HS-27A (cell line): ENCODE data around the gene LDLRAD3.

ENCODE experiments used
- DNase-seq: peaks from one replicate; pipeline ENCODE4 v3.0.0-alpha.2; 2012; ENCODE audit warnings: low read depth, missing footprints

LDLRAD3 gene

DNA sequence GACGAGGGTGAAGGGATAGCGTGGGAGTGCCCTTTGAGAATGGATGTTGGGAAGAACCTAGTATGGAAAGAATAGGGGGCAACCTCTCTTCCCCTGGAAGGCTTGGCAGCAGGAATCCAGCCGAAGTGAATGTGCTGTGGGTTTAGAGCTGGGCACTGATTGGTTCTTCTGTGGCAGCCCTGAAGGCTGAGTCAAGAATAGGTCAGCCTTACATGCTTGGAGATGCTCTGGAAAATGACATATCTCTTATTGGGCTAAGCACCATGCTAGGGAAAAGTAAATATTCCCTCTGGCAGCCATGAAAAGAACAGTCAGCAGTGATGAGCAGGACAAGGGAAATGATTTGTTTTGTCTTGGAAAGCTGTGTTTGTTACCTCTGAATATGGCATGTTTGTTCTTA, 195.9 kb downstream of the LDLRAD3 start:
- DNase-seq: no peak

DNA sequence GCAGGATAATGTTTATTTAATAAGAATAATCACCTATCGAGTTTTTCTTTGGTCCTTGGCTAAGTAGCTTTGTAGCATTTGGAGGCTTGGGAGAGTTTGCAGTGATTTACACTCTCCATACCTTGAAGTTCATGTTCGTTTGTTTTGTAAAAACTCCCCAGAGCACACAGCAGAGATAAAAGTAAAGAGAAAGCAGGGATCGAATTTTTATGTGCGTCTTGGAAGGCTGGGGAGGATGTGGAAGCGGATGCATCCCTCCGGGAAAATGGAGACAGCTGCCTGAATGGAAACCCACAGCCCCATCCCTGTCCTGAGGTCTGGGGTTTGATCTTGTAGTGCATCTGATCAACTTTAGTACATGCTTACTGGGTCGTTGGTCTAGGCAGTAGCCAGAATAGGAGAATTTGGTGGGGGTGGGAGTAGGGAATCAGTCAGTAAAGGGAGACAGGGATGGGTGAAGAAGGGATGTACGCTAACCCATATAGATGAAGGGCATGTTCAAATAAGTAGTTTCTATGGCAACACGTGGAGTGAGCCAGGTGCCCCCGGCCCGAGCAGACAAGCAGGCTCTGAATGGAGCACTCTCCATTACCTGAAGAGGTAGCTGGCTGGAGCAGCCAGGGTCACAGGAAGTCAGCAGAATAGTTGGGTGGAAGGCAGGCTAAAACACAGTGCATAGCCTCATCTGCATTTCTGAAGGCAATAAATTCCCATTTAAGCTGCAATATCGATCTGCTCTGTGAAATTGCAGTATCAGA, 197.5 kb downstream of the LDLRAD3 start:
- no peak for DNase-seq

- no peak for DNase-seq
Observed at GRCh38 chr11:36141956-36142355, 198.1 kb downstream of the LDLRAD3 start.

DNA sequence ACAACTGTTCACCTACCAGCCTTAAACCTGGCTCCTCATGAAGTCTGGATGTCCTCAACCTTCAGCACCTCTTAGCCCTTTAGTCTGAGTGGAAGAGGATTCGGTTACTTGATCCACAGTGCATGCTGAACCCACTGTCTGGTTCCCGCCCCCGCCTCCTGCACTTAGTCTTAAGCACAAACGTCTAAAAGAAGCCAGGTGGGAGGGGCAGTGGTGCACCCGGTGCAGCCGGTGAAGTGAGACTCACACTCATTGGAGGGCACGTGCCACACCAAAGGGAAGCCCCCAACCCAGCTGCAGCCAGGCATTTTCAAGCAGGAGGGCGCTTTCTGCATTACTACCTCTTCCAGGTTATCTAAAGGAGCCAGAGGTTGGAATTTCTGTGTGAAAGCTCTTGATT, 198.6 kb downstream of the LDLRAD3 start:
- no peak for DNase-seq

GRCh38 chr11:36142879-36143278, 199.0 kb downstream of the LDLRAD3 start:
- no peak for DNase-seq

- DNase-seq: no peak
Observed at GRCh38 chr11:36146437-36146836, 202.6 kb downstream of the LDLRAD3 start.

GRCh38 chr11:36147491-36147890, 203.6 kb downstream of the LDLRAD3 start:
- DNase-seq: no peak

- no peak for DNase-seq
Observed at GRCh38 chr11:36148701-36149100, 204.8 kb downstream of the LDLRAD3 start.

DNA sequence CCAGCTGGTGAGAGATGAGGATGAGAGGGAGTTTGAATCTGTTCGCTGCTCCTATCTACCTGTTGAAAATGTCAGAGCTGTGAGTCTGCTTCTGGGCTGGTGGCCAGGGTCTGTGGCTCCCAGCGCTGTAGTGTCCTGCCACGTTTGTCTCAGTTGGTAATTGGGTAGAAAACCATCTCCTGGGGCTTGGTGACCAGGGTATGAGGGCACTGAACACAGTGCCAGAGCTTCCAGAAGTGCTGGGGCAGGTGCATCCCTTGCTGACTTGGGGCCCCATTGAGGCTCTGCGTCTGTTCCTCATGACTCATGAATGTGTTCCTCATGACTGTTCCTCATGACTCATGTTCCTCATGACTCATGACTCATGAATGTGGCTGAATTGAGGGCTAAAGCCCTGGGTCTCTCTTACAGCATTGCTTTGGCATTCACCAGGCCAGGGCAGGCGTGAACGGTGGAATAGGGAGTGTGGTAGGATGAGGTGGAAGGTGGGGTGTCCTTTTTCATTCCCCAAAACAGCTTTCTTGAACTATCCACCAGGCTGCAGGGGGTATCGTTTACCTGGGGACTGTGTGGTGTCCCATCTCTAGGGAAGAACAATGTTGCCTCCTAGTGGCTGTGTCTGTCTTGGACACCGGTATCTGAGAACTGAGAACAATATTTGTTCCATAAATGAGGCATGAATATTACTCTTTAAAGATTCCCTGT, 205.8 kb downstream of the LDLRAD3 start:
- peak; percentile 100 for DNase-seq

GRCh38 chr11:36150986-36151385, 207.1 kb downstream of the LDLRAD3 start:
- DNase-seq: no peak

DNA sequence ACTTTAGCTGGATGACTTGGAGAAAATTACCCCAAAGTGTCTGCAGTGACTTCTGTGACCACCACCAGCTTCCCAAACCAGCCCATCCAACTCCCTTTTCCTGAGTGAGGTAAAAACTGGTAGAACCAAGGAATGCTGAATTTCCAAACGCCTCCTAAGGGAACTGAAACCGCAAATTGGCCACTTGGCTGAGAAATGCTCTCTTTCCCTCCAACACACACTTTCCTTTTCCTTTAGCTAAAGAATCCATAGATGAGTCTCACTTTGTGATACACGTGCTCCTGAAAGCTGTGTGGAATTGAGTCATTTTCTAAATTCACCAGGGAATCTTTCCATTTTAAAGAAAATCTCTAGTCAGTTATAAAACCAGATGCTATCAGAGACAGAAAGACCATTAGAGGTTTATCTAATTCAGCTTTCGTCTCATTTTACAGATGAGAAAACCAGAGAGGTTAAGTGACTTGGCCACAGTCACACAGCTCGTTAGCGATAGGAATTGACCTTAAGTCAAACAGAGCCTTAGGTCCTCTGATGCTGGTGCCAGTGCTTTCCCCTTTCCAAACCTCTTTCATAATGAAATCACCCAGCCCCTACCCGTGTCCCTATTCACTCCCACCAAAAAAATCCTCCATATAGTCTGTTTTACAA, 208.2 kb downstream of the LDLRAD3 start:
- no peak for DNase-seq

DNA sequence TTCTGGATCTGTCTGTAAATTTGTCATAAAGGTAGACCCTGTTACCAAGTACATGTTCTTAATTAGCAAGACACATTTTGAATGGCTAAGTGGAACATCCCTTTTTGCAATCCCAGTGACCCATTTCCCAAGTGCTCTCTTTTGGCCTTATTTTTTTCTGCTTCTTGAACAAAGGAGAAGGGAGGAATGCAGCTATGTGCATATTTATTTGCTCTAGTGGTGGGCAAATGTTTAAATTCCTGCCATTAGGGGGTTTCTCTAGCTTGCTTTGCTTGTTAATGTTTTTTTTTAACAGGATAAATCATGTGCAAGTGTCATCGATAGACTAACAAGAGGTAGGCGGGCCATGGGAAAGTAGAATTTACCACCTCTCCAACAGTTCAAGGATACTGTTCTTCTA, 209.7 kb downstream of the LDLRAD3 start:
- no peak for DNase-seq

- no peak for DNase-seq
Observed at GRCh38 chr11:36155124-36155561, 211.3 kb downstream of the LDLRAD3 start.

DNA sequence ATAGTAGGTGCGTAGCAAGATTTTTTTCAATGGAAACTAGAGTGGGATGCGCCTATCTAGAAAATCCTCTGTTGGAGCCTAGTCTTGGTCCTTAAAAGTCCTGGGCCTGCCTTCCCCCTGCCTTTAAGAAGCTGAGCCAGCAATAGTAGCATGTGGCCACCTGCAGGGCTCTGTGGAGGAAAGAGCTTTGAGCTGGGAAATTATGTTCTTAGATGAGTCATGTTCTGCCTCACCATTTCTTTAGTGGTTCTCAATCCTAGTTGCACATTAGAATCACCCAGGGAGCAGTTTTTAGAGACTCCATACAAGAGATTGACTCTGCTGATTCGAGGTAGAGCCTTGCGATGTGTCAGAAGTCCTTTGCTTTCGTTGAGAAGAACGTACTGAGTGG, 211.9 kb downstream of the LDLRAD3 start:
- DNase-seq: no peak

GRCh38 chr11:36156161-36156816, 212.4 kb downstream of the LDLRAD3 start:
- DNase-seq: no peak

GRCh38 chr11:36156817-36157519, 213.1 kb downstream of the LDLRAD3 start:
- DNase-seq: no peak

- DNase-seq: no peak
Observed at GRCh38 chr11:36160091-36160490, 216.2 kb downstream of the LDLRAD3 start.

GRCh38 chr11:36161572-36161971, 217.7 kb downstream of the LDLRAD3 start:
- DNase-seq: no peak

DNA sequence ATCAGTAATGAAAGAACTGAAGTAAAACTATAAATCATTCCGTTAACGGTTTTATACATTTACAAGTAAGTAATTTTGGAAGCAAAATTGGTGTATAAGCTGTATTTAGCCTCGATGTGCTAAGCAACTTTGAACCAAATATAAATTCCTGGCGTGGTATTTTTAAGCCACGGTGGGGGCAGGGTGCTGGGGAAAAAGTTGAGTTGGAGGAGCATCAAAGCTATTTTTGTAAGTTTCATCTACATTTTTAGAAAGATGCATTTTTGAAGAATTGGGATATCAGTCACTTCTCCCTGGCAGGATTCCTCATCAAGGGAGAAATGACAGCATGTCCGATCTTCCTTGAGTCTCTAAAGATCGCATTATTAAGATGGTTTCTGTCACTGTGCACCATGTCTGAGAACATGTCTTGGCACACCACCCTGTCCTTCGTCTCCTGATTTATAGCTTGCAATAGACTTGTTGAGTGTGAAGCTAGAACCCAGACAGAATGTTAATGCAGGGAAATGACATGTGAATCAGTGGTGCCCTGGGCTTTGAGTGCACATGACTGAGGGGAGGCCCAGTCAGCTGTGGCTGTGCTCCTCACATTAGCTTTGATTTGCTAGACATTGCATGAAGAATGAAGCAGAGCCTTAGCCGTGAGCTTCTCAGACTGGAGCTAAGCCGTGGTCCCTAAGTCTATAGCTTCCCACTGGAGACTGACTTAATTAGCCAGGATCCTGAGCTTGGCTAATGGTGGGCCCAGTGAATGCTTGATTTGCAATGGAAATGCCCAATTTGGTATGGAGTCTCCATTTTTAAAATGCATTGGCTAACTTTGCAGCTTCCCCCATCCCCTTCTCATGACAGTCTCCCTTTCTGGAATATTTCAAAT, 218.4 kb downstream of the LDLRAD3 start:
- no peak for DNase-seq

DNA sequence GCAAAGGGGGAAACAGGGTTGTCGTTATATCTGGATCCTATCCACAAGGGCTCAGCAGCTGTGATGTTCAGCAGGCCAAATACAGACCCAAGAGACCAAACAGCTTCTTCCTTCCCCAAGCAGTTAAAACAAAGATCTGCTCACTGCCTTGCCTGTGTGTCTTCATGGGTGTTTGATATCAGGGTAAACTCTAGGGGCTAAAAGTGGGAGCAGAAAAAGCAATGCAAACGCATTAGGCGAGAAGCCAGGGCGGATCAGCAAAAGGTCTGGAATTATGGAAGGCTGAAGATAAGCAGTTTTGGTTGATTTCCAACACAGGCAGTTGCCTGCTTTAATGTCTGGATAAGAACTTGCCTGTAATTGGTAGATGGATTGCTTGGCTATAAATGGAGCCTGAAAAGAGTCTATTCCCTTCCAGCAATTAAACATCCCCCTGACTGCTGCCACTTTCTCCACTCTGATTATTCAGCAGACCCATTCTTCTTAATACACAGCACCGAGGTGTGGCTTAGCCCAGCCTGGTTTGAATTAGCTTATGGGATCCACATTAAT, 219.1 kb downstream of the LDLRAD3 start:
- DNase-seq: no peak
